WTC11 (cell line): ENCODE results near the gene SERPING1. TPM values are rescaled to one million over a fixed set of nuclear protein-coding genes. Genes with fewer than 3 reads are reported as not detected.

ENCODE experiments used
- AFF4 ChIP-seq: sonication (generic); formaldehyde crosslinking; IDR thresholded peaks from 2 replicates; pipeline ENCODE4 v1.8.1; 2023; ENCODE audit warnings: mild to moderate bottlenecking, missing genetic modification reagents, borderline replicate concordance
- ATF2 ChIP-seq: sonication (generic); formaldehyde crosslinking; IDR thresholded peaks from 2 replicates; pipeline ENCODE4 v1.8.1; 2022; ENCODE audit warnings: low read depth, missing genetic modification reagents, borderline replicate concordance
- E2F1 ChIP-seq: sonication (generic); formaldehyde crosslinking; IDR thresholded peaks from 2 replicates; pipeline ENCODE4 v1.8.0; 2022; ENCODE audit warnings: mild to moderate bottlenecking, missing genetic modification reagents
- ELF4 ChIP-seq: sonication (generic); formaldehyde crosslinking; IDR thresholded peaks from 2 replicates; pipeline ENCODE4 v1.8.1; 2022; ENCODE audit warnings: low read depth, mild to moderate bottlenecking, moderate library complexity, missing genetic modification reagents
- EMX1 ChIP-seq: fragments of 250-450 bp; sonication (Bioruptor Pico); IDR thresholded peaks from 2 replicates; pipeline ENCODE4 v1.8.0; 2021; ENCODE audit warnings: mild to moderate bottlenecking
- FOXK1 ChIP-seq: sonication (generic); formaldehyde crosslinking; IDR thresholded peaks from 2 replicates; pipeline ENCODE4 v1.8.0; 2022; ENCODE audit warnings: mild to moderate bottlenecking, moderate library complexity, missing genetic modification reagents
- FOXP1 ChIP-seq: sonication (generic); formaldehyde crosslinking; IDR thresholded peaks from 2 replicates; pipeline ENCODE4 v1.8.0; 2022; ENCODE audit warnings: missing genetic modification reagents, mild to moderate bottlenecking, moderate library complexity, borderline replicate concordance
- IRF2 ChIP-seq: sonication (generic); formaldehyde crosslinking; IDR thresholded peaks from 2 replicates; pipeline ENCODE4 v1.8.0; 2022; ENCODE audit warnings: low read depth, missing genetic modification reagents, borderline replicate concordance
- MLX ChIP-seq: sonication (generic); formaldehyde crosslinking; IDR thresholded peaks from 2 replicates; pipeline ENCODE4 v1.8.1; 2023; ENCODE audit warnings: mild to moderate bottlenecking, missing genetic modification reagents, moderate library complexity
- MYBL2 ChIP-seq: sonication (generic); formaldehyde crosslinking; IDR thresholded peaks from 2 replicates; pipeline ENCODE4 v1.8.1; 2023; ENCODE audit warnings: mild to moderate bottlenecking, moderate library complexity, missing genetic modification reagents
- NFE2L1 ChIP-seq: sonication (generic); formaldehyde crosslinking; IDR thresholded peaks from 2 replicates; pipeline ENCODE4 v1.8.1; 2023; ENCODE audit warnings: missing genetic modification reagents
- NFYB ChIP-seq: sonication (generic); formaldehyde crosslinking; conservative IDR thresholded peaks from 2 replicates; pipeline ENCODE4 v1.8.0; 2022; ENCODE audit warnings: low read depth, missing genetic modification reagents
- OVOL2 ChIP-seq: fragments of 250-450 bp; sonication (Bioruptor Pico); IDR thresholded peaks from 2 replicates; pipeline ENCODE4 v1.9.0; 2021; ENCODE audit warnings: mild to moderate bottlenecking, borderline replicate concordance
- SMAD3 ChIP-seq: sonication (generic); formaldehyde crosslinking; IDR thresholded peaks from 2 replicates; pipeline ENCODE4 v1.8.0; 2022; ENCODE audit warnings: missing genetic modification reagents, mild to moderate bottlenecking, borderline replicate concordance
- TEAD1 ChIP-seq: sonication (generic); formaldehyde crosslinking; IDR thresholded peaks from 2 replicates; pipeline ENCODE4 v1.8.0; 2022; ENCODE audit warnings: mild to moderate bottlenecking, missing genetic modification reagents
- TP53 ChIP-seq: sonication (generic); formaldehyde crosslinking; IDR thresholded peaks from 2 replicates; pipeline ENCODE4 v1.8.1; 2023; ENCODE audit warnings: mild to moderate bottlenecking, missing genetic modification reagents
- USF2 ChIP-seq: sonication (generic); formaldehyde crosslinking; IDR thresholded peaks from 2 replicates; pipeline ENCODE4 v1.8.1; 2023; ENCODE audit warnings: mild to moderate bottlenecking, missing genetic modification reagents, moderate library complexity
- ZBTB21 ChIP-seq: sonication (generic); formaldehyde crosslinking; IDR thresholded peaks from 2 replicates; pipeline ENCODE4 v1.8.1; 2023; ENCODE audit warnings: mild to moderate bottlenecking, missing genetic modification reagents, borderline replicate concordance
- ZBTB43 ChIP-seq: sonication (generic); formaldehyde crosslinking; IDR thresholded peaks from 2 replicates; pipeline ENCODE4 v1.8.1; 2023; ENCODE audit warnings: mild to moderate bottlenecking, missing genetic modification reagents
- ZNF219 ChIP-seq: sonication (generic); formaldehyde crosslinking; IDR thresholded peaks from 2 replicates; pipeline ENCODE4 v1.8.0; 2023; ENCODE audit warnings: missing genetic modification reagents, mild to moderate bottlenecking, borderline replicate concordance
- ZNF281 ChIP-seq: sonication (generic); formaldehyde crosslinking; IDR thresholded peaks from 2 replicates; pipeline ENCODE4 v1.8.0; 2023; ENCODE audit warnings: mild to moderate bottlenecking, missing genetic modification reagents
- ZNF317 ChIP-seq: sonication (generic); formaldehyde crosslinking; IDR thresholded peaks from 2 replicates; pipeline ENCODE4 v1.8.1; 2023; ENCODE audit warnings: low read depth, mild to moderate bottlenecking, moderate library complexity, missing genetic modification reagents, borderline replicate concordance
- ZNF416 ChIP-seq: fragments of 250-450 bp; sonication (Bioruptor Pico); IDR thresholded peaks from 2 replicates; pipeline ENCODE4 v1.9.0; 2021; ENCODE audit warnings: mild to moderate bottlenecking, inconsistent platforms
- ZNF423 ChIP-seq: fragments of 250-450 bp; sonication (Bioruptor Pico); IDR thresholded peaks from 2 replicates; pipeline ENCODE4 v2.1.2; 2022; ENCODE audit warnings: mild to moderate bottlenecking, moderate library complexity
- ZNF671 ChIP-seq: fragments of 250-450 bp; sonication (Bioruptor Pico); IDR thresholded peaks from 2 replicates; pipeline ENCODE4 v1.8.0; 2021; ENCODE audit warnings: mild to moderate bottlenecking
- total RNA-seq: library from RNA; stranded (reverse); gene quantifications from 3 replicates; pipeline ENCODE4 v1.2.3, GENCODE V29; 2021

The SERPING1 gene
- total RNA-seq, 1 experiment from 2014 or later = 49.1 TPM

- TF ChIP-seq ZNF281 (CRISPR knock-in tag) (no peak), TP53 (peak; percentile 82; the same call in 1 of the 2 replicates), IRF2 (CRISPR knock-in tag) (no peak), AFF4 (CRISPR knock-in tag) (no peak), MYBL2 (CRISPR knock-in tag) (peak; percentile 73), OVOL2 (CRISPR knock-in tag) (no peak), NFYB (CRISPR knock-in tag) (no peak), ZBTB43 (CRISPR knock-in tag) (peak; percentile 57; the same call in 1 of the 2 replicates), E2F1 (CRISPR knock-in tag) (no peak), ELF4 (CRISPR knock-in tag) (no peak), USF2 (CRISPR knock-in tag) (no peak), MLX (no peak), SMAD3 (CRISPR knock-in tag) (no peak), TEAD1 (CRISPR knock-in tag) (no peak), ZNF219 (CRISPR knock-in tag) (no peak), EMX1 (CRISPR knock-in tag) (no peak), FOXP1 (CRISPR knock-in tag) (peak; percentile 82; the same call in 1 of the 2 replicates), ZNF671 (CRISPR knock-in tag) (no peak), NFE2L1 (CRISPR knock-in tag) (no peak), ZNF416 (0 out of 2 replicates have a peak, but pooled peaks have one; percentile 46), FOXK1 (0 out of 2 replicates have a peak, but pooled peaks have one; percentile 37), ZBTB21 (no peak), ZNF317 (CRISPR knock-in tag) (0 out of 2 replicates have a peak, but pooled peaks have one; percentile 9), ATF2 (CRISPR knock-in tag) (no peak), ZNF423 (CRISPR knock-in tag) (peak; percentile 49)
Measured at GRCh38 chr11:57567515-57568329, 29.8 kb upstream of the SERPING1 start, which contains the start of gene UBE2L6 (continued).
